Measurements from ENCODE around the gene IFIH1. TPM values are rescaled to one million over a fixed set of nuclear protein-coding genes. Genes with fewer than 3 reads are reported as not detected.

IFIH1 gene
- total and polyA plus RNA-seq, 9 of the 15 experiments (the other 6 are each of a cell fraction or from before 2014, with no cell fraction given): 0.15 to 1.2 (median 0.60) TPM; not detected in 1

- TF ChIP-seq ZNF830 (CRISPR knock-in tag; IDR thresholded peaks at IDR 0.05) (no peak), E2F5 (CRISPR knock-in tag; IDR thresholded peaks at IDR 0.05) (no peak), ATF4 (CRISPR knock-in tag; IDR thresholded peaks at IDR 0.05) (no peak), NFIX (CRISPR knock-in tag; IDR thresholded peaks at IDR 0.05; ENCODE audit: low read depth) (no peak), SMC3 (conservative IDR thresholded peaks at IDR 0.05; ENCODE audit: insufficient read depth, low read depth, low read length) (0 out of 2 replicates have a peak, but pooled peaks have one; percentile 30), ATF1 (CRISPR knock-in tag; IDR thresholded peaks at IDR 0.05) (no peak), ATF1 (tag; IDR thresholded peaks at IDR 0.05) (no peak), SREBF2 (CRISPR knock-in tag; IDR thresholded peaks at IDR 0.05) (no peak), JUND (IDR thresholded peaks at IDR 0.05; ENCODE audit: borderline replicate concordance, low read depth, low read length) (no peak), JUND (tag; IDR thresholded peaks at IDR 0.05; ENCODE audit: borderline replicate concordance, low read depth, low read length) (no peak), SLC30A9 (CRISPR knock-in tag; IDR thresholded peaks at IDR 0.05) (no peak), CBX3 (IDR thresholded peaks at IDR 0.05; ENCODE audit: borderline replicate concordance in 1 of 2, low read length in 2 of 2) (no peak), RAD21 (CRISPR knock-in tag; conservative IDR thresholded peaks at IDR 0.05 in 1 of 2, IDR thresholded peaks at IDR 0.05 in 1 of 2) (peak; percentile 65 to 79), RNF2 (IDR thresholded peaks at IDR 0.05) (no peak), ZNF639 (CRISPR knock-in tag; conservative IDR thresholded peaks at IDR 0.05 in 1 of 2, IDR thresholded peaks at IDR 0.05 in 1 of 2) (no peak)
- TF ChIP-seq, protein P1, sequence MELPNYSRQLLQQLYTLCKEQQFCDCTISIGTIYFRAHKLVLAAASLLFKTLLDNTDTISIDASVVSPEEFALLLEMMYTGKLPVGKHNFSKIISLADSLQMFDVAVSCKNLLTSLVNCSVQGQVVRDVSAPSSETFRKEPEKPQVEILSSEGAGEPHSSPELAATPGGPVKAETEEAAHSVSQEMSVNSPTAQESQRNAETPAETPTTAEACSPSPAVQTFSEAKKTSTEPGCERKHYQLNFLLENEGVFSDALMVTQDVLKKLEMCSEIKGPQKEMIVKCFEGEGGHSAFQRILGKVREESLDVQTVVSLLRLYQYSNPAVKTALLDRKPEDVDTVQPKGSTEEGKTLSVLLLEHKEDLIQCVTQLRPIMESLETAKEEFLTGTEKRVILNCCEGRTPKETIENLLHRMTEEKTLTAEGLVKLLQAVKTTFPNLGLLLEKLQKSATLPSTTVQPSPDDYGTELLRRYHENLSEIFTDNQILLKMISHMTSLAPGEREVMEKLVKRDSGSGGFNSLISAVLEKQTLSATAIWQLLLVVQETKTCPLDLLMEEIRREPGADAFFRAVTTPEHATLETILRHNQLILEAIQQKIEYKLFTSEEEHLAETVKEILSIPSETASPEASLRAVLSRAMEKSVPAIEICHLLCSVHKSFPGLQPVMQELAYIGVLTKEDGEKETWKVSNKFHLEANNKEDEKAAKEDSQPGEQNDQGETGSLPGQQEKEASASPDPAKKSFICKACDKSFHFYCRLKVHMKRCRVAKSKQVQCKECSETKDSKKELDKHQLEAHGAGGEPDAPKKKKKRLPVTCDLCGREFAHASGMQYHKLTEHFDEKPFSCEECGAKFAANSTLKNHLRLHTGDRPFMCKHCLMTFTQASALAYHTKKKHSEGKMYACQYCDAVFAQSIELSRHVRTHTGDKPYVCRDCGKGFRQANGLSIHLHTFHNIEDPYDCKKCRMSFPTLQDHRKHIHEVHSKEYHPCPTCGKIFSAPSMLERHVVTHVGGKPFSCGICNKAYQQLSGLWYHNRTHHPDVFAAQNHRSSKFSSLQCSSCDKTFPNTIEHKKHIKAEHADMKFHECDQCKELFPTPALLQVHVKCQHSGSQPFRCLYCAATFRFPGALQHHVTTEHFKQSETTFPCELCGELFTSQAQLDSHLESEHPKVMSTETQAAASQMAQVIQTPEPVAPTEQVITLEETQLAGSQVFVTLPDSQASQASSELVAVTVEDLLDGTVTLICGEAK (IDR thresholded peaks at IDR 0.05): no peak
- TF ChIP-seq, protein P1 (CRISPR knock-in tag; IDR thresholded peaks at IDR 0.05): no peak
These were observed 97.4 kb downstream of the IFIH1 start (continued) for GRCh38 chr2:162221064-162221463.

Measured in K562 (cell line).